GM18508 (cell line): Measurements from ENCODE around the gene INTS1.
"Not testable (repeated sequence)": the region's sequence is repeated elsewhere in the genome, so short reads cannot be mapped to it uniquely, and the experiment has no call there.

ENCODE experiments used
- ATAC-seq: cut with Tn5 transposase; IDR thresholded peaks from one replicate; pipeline ENCODE4 v1.9.1; 2021; ENCODE audit warnings: moderate number of reproducible peaks; ENCODE audit not compliant: insufficient read depth, unreplicated experiment

Gene INTS1

DNA sequence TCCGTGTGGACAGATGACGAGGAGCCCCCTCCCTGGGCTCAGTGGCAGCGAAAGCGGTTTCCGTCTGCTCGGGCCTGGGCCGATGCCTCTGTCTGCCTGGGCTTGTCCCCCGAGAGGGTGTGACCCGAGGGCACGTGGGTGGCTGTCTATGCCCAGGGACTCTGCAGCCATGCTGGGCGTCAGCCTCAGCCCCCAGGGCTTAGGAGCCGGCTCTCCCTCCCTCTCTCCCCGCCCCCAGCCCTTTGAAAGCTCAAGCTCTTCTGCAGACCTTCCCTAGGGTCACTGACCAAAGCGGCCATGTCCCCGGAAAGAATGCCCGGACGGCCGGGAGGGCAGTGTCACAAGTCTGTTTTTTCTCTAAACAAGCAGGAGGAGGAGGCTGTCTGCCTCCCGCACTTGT, 52.0 kb downstream of the INTS1 start:
- no peak for ATAC-seq

DNA sequence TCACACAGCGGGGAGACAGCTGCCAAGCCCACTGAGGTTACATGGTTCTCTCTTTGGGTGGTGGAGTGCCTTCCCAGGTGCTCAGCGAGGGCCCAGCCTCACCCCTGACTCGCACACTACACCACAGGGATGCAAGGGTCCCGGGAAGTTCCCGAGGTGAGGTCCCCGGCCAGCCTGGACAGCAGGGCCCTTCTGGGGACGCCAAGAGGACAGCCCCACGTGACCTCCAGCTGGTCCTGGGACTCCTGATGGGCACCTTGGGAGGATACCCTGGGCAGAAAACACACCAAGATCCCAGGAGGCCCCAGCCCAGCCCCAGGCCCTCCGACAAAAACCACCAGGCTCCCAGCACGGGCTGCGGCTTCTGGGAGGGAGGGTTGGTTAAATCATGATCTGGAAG, 53.2 kb downstream of the INTS1 start:
- no peak for ATAC-seq

DNA sequence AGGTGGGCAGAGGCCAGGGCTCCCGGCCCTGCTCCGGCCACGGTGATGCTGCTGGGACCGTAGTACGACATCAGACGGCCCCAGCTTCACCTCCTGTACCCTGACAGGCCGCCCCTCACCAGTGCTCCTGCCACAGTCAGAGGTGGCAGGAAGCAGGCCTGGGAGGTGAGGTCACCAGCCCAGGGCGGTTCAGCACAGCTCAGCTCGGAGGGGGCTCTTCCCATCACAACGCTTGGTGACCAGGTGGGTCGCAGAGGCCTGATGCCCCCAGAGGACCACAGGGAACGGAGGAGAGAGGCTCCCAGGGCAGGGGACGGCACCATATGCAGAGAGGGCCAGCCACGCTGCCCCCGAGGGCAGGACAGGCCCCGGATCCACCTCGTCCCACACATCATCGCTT, 53.8 kb downstream of the INTS1 start:
- ATAC-seq = no peak

DNA sequence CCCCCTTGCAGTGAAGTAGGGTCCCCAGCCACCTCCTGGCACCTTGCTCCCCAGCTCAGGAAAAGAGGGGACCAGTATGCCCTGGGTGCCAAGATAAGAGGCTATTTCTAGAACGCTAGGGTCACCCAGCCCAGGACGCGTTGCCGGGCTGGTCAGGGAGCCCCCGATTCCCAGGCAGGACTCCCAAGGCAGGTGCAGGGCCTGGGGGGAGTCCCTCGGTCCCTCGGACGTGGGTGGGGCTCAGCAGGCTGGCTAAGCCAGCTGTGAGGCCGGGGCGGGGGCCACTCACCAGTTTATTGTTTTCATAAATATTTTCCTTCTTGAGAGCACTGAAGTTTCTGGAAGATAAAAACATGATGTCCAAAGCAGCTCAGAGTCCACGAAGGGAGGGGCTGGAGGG, 54.2 kb downstream of the INTS1 start:
- ATAC-seq = no peak

DNA sequence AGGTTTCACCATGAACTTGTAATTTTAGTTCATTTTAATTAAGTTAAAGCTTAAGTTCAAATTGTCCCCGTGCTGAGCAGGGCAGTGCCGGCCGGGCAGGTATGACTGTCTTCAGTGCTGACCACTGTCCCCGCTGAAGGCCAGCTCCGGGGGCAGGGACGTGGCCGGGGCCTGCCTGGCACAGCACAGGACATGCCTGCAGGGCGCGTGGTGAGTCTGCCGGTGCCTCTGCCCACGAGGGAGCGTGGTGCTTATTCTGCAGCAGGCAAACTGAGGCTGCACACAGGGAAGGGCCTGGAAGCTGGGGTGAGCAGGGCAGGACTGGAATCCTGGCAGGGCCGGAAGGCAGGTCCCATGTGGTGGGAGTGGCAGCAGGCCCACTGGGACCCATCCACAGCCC, 54.7 kb downstream of the INTS1 start:
- ATAC-seq = no peak

DNA sequence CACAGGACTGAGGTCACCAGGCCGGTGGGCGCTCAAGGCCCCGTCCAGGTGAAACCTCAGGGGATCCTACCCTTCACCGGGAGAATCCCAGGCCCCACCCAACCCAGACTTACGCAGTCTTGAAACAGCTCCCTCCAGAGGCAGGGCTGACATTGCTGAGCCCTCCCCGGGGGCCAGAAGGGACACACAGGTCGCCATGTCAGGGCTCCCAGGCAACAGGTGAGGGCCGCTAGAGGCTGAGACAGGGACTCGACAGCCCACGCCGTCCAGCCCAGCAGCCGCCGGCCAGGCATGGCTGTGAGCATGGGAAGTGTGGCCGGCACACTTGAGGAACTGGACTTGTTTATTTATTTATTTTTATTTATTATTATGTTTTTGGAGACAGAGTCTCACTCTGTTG, 55.2 kb downstream of the INTS1 start:
- no peak for ATAC-seq

DNA sequence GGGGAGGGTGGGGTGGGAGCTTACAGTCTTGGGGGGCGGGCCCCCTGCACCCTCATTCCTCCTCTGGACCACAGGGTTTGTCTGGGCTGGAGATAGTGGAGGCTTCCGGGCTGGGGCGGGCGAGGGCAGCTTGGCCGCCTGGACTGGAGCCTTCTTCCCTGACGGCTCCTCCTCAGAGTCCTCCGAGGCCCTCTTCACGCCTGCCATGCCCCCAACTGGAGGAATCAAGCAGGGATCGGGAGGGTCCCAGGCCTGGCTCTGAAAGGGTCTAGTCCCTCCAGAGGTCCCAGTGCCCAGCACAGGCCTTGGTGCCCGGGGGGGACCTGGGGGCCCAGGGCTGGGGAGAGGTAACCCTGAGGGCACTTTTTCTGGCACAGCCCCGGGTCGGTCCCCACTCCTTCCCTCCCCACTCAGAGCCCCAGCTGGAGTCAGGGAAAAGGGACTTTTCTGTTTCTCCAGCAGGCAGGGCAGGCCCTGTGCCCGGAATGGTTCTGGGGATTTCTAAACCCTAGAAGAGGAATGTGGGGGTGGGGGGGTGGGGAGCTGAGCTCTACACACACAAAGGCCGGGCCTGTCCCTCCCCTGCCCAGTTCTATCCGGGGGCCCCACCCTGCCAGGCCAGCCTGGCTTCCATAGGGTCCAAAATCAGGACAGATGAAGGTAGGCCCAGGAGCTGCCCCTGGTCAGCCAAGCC, 56.5 kb downstream of the INTS1 start:
- ATAC-seq = no peak

DNA sequence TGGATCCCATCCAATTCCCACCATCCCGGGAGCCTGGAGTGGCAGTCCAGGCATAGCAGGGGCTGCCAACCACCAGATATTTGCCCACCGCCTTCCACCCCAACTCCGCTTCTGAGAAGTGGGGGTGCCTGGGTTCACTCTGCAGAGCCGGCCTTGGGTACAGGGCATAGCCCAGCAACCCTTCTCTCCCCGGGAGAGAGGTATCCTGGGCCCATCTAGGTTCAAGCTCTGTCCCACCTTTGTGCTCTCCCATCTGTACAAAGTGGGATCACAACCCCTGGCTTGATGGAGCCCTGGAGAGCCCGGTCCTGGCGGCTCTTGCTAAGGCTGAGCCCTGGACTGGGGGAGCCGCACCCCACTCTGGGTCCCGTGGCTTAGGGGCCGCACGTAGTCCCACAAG, 57.1 kb downstream of the INTS1 start:
- no peak for ATAC-seq

DNA sequence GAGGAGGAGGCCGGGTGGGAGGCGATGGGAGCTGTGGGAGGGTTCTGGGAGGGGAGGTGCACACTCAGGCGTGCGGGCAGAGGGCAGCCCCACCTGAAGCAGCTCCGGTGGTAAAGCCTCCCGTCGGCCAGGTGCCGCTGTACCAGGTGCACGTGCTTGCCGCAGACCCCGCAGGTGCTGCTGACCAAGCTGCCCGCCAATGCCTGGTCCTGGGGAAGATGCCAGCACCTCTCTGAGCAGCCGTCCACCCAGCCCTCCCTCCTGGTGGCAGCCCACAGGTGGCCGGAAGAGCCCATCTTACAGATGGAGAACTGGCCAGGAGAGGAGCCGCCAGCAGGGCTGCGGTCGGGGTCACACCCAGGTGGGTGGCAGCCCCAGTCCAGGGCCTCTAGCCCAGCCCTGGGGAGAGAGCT, 57.6 kb downstream of the INTS1 start:
- ATAC-seq = no peak

DNA sequence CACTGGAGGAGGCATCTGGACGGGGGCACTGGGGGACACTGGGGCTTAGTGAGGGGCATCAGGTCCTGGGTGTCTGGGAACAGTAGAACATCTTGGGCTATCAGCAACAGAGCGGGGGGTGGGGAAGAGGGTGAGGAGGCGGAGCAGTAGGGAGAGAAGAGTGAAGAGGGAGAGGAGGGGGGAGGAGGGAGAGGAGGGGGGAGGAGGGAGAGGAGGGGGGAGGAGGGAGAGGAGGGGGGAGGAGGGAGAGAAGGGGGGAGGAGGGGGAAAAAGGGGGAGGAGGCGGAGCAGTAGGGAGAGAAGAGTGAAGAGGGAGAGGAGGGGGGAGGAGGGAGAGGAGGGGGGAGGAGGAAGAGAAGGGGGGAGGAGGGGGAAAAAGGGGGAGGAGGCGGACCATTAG, 58.2 kb downstream of the INTS1 start:
- not testable (repeated sequence) for ATAC-seq

DNA sequence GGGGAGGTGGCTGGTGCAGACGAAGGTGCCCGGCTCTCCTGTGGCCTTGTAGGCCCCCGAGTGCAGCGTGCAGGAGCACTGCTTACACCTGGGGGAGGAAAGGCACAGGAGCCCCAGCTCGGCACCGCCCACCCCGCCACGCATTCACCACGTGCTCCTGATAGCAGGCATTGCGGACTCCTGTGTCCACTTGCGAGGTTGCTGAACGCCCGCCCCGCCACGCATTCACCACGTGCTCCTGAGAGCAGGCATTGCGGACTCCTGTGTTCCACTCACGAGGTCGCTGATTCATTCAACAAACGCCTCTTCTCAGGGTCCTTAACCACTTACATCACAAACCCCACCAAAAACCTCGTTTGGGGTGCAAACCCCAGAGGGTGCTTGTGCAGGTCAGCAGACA, 58.8 kb downstream of the INTS1 start:
- ATAC-seq = no peak

DNA sequence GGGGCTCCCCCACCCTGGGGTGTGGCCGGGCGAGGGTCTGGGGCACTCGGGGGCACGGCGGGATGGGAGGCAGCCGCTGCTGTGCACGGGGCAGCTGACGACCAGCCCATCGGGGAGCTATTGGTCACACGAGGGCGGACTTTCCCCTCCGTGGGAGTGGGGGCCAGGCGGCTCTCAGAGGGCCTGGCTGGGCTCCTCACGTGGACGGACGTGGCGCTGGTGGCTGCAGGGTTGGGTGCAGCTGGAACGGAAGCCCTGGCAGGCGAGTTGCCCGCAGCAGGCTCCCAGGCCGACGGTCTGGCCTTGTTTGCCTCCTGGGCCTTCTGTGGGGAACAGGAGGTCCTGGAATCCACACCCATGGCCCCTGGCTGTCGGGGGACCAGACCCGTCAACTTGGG, 59.3 kb downstream of the INTS1 start:
- no peak for ATAC-seq

DNA sequence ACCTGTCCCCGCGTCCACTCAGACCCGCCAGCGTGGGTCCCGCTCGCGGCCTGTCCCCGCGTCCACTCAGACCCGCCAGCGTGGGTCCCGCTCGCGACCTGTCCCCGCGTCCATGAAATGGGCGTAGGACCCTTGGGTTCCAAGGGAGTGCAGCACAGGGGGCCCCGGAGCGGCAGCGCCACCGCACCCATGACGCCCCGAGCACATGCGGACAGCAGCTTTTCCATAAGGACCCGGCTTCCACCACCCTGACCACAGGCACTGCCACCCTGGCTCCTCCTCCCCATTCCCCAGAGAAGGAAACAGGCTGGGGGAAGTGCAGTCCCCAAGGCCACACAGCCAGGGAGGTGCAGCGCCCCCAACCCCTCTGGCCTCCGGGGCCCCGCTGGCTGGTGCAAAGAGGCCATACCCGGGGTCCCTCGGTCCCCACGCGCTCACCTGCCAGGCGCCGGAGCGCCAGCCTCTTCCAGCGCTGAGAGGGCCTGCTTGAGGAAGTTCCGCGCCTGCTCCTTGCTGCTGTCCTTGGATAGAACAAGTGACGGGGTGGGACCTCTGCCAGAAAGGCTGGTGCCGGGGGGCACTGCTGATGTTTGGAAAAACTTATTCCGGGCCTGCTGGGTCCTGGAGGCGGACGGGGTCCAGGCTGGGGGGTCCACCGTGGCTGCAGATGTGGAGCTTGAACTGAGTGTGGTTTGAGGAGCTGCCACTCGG, 59.8 kb downstream of the INTS1 start:
- no peak for ATAC-seq

DNA sequence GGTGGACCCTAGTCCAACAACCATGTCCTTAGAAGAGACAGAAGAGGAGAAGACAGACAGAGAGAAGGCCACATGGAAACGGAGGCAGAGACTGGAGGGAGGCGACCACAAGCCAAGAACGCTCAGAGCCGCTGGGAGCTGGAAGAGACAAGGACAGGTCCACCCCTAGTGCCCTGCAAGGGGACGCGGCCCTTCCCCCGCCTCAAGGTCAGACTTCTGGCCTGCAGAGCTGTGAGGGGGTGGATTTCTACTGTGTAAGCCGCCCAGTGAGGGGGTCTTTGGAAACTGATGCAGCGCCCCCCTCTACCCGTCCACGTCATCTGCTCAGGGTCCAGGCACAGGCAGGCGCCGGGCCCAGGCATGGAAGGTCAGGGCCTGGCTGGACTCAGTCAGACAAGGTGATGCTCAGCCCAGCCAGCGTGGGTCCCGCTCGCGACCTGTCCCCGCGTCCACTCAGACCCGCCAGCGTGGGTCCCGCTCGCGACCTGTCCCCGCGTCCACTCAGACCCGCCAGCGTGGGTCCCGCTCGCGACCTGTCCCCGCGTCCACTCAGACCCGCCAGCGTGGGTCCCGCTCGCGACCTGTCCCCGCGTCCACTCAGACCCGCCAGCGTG, 60.5 kb downstream of the INTS1 start:
- ATAC-seq = not testable (repeated sequence)

DNA sequence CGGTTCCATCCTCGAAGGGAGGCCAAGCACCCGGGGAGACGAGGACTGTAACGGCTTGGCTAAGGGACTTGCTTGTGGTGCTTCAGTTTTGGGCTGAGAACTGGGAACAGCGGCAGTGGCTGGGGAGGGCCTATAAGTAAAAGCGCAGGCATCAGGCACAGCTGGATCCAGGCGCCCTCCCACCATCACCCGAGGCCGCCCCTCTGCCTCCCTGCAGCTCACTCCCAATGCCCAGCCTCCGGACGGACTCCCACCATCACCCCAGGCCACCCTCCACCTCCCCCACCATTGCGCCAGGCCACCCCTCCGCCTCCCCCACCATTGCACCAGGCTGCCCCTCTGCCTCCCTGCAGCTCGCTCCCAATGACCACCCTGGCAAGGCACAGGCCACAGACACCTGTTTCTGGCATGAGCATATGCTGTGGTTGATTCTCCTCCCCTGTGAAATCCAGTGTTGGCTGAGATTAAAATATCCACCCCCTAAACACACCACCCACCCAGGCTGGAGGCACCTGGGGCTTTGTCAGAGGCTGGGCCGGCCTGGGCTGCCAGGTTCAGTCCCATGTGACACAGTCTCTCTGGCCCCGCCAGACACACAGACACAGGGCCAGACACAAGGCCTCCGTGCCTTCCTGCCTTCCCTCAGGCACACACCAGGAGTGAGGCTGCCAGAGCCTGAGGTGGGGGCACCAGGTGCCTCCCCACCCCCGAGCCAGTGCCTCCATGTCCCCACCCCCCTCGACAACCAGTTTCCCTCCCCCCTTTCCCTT, 61.6 kb downstream of the INTS1 start:
- ATAC-seq = no peak

DNA sequence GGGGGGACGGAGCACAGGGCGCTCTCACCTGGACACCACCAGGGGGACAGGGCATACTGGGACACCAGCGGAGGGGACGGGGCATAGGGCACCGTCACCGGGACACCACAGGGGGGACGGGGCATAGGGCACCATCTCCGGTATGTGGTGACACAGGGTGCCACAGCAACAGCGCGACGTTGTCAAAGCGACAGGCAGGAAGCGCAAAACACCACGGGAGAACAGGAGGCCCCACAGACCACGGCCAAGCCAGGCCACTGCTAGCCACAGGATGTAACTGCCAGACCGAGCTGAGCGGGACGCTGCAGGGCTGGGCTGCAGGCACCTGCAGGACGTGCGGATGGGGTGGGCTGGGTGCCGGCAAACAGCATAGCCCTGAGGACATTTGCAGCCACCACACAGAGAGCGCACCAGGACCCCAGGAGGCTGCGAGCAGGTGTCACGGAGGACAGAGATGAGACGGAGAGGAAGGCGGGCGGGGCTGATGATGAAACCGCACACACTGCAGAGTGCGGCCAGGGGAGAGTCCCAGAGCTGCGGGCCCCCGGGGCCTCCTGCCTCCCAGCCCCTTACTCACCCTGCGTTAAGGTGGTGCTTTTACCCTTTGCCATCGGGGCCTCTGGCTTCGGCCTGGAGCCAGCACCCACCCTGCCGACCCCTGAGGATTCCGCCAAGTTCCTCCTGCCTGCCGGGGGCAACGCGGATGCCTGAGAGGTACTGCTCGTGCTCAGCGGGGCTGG, 62.4 kb downstream of the INTS1 start:
- no peak for ATAC-seq

DNA sequence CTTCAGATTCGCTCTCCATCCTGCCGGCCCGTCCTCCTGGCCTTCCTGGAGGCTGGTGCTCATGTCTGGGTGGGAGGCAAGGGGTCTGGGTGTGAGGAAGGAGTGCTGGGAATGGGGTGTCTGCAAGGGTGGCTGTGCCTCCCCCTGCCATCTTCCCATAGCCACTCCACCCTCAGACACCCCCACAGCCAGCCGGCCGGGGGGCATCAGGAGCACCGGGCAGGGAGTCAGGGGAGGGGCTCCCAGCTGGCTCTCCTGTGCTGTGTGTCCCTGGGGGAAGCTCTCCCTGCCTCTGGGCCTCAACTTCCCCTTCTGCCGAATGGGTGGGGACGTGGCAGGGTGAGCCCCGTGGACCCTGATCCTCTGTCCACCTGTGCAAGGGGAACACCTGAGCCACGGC, 63.6 kb downstream of the INTS1 start:
- ATAC-seq = no peak

DNA sequence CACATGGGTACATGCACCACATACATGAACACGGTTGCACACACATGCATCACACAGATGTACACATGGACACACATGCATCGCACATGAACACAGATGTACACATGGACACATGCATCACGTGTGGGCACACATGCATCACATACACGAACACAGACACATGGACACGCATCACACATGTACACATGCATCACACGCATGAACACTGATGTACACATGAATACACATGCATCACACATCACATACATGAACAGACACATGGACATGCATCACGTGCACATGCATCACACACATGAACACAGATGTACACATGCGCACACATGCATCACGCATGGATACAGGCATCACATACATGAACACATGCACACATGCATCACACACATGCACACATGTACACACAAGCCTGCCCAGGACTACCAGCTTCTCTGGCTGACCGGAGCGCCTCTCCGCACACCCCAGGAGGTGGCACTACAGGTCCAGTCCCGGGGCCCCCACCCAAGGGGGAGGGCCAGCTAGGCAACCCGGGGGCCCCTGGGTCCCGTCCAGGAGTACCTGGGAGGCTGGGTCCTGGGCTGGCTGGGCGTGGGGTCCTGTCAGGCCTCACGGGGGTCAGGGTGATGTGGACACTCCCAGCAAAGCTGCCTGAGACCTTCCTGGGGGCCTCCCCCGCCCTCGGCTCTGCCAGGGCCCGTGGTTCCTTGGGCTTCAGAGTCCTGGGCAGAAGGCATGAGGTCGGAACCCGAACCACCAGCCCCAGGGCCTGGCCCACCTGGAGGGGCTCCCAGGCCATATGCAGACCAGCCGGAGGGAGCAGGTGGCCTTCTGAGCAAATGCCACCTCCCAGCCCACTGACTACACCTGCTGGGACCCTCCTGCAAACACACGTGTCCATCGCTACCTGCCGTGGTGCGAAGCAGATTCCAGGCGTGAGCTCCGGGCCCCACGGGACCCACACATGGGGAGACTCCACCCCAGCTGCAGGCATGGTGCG, 64.5 kb downstream of the INTS1 start:
- ATAC-seq = no peak

DNA sequence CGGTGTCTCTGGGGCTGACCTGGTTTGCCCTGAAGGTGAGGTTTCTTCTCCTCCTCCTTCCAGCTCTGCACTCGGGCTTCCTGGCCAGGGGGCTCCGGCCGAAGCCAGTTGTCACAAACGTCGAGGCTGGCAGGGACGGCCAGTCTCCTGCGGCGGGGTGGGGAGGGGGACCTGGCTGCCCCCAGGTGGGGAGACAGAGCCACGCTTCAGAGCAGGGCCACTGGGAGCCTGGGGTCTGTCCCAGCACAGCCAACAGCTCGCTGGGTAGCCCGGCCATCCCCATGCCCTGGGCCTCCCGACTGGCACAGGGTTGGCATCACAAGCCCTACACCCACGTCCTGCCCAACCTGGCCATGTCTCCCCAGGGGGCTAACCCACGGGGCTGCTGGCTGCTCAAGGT, 65.4 kb downstream of the INTS1 start:
- no peak for ATAC-seq
